SK-N-SH (cell line): Measurements from ENCODE around the gene HAUS8.

Experiments used
- FOXM1 ChIP-seq: IDR thresholded peaks from 2 replicates; pipeline ENCODE4 v1.4.0; 2012; ENCODE audit warnings: low read depth, mild to moderate bottlenecking
- POLR2AphosphoS5 ChIP-seq: IDR thresholded peaks from 2 replicates; pipeline ENCODE4 v1.6.1; 2012; ENCODE audit warnings: low read depth, low read length
- RCOR1 ChIP-seq: fragments of 150-350 bp; IDR thresholded peaks from 2 replicates; pipeline ENCODE4 v1.6.1; 2017; ENCODE audit warnings: antibody characterized with exemption, low read length
- SIN3A ChIP-seq: IDR thresholded peaks from 2 replicates; pipeline ENCODE4 v1.6.1; 2012; ENCODE audit warnings: low read depth, mild to moderate bottlenecking, low read length, moderate library complexity, borderline replicate concordance
- TF ChIP-seq, protein P1 (sequence below): fragments of 200-600 bp; sonication (generic); IDR thresholded peaks from 2 replicates; pipeline ENCODE4 v1.6.1; 2017; ENCODE audit warnings: antibody characterized with exemption, mild to moderate bottlenecking, moderate library complexity
- TF ChIP-seq, protein P2 (sequence below): fragments of 150-350 bp; IDR thresholded peaks from 2 replicates; pipeline ENCODE4 v1.6.1; 2017; ENCODE audit warnings: antibody characterized with exemption, low read length, low read depth, borderline replicate concordance
- TF ChIP-seq, protein P3 (sequence below): IDR thresholded peaks from 2 replicates; pipeline ENCODE4 v1.4.0; 2012; ENCODE audit warnings: low read depth

DNA sequence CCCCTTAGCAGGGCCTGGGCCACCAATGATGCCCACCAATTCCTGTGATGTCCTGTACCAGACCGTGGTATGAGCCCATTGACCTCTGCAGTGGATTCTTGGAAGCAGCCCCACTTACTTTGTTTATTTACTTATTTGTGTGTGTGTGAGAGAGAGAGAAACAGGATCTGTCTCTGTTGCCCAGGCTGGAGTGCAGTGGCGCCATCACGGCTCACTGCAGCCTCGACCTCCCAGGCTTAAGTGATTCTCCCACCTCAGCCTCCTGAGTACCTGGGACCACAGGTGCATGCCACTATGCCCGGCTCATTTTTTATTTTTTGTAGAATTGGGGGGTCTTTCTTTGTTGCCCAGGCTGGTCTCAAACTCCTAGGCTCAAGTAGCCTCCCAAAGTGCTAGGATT is 13.3 kb upstream of the HAUS8 start:
- TF ChIP-seq POLR2AphosphoS5 (no peak), SIN3A (no peak), FOXM1 (no peak), RCOR1 (no peak)
- TF ChIP-seq, protein P1, sequence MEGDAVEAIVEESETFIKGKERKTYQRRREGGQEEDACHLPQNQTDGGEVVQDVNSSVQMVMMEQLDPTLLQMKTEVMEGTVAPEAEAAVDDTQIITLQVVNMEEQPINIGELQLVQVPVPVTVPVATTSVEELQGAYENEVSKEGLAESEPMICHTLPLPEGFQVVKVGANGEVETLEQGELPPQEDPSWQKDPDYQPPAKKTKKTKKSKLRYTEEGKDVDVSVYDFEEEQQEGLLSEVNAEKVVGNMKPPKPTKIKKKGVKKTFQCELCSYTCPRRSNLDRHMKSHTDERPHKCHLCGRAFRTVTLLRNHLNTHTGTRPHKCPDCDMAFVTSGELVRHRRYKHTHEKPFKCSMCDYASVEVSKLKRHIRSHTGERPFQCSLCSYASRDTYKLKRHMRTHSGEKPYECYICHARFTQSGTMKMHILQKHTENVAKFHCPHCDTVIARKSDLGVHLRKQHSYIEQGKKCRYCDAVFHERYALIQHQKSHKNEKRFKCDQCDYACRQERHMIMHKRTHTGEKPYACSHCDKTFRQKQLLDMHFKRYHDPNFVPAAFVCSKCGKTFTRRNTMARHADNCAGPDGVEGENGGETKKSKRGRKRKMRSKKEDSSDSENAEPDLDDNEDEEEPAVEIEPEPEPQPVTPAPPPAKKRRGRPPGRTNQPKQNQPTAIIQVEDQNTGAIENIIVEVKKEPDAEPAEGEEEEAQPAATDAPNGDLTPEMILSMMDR = no peak
- TF ChIP-seq, protein P2, sequence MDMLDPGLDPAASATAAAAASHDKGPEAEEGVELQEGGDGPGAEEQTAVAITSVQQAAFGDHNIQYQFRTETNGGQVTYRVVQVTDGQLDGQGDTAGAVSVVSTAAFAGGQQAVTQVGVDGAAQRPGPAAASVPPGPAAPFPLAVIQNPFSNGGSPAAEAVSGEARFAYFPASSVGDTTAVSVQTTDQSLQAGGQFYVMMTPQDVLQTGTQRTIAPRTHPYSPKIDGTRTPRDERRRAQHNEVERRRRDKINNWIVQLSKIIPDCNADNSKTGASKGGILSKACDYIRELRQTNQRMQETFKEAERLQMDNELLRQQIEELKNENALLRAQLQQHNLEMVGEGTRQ = no peak
- TF ChIP-seq, protein P3, sequence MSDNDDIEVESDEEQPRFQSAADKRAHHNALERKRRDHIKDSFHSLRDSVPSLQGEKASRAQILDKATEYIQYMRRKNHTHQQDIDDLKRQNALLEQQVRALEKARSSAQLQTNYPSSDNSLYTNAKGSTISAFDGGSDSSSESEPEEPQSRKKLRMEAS = no peak
